SK-N-SH (cell line): ENCODE results near the gene PACSIN1. TPM values are rescaled to one million over a fixed set of nuclear protein-coding genes. Genes with fewer than 3 reads are reported as not detected.

ENCODE experiments used
- CTCF ChIA-PET: fragments of 300-600, 350-600 bp; formaldehyde crosslinking; extraction: SDS; loops from one replicate; lab custom pipeline; 2021; lab: Yijun Ruan, JAX
- POLR2A ChIA-PET: fragments of 350-600 bp; sonication (Branson Sonifier 250); formaldehyde crosslinking; extraction: SDS; loops from one replicate; lab custom pipeline; 2020; ENCODE audit warnings: antibody characterized with exemption, inconsistent platforms; lab: Yijun Ruan, JAX
- DNase-seq: peaks from one replicate; pipeline ENCODE4 v3.0.0; 2012
- H2AFZ ChIP-seq: fragments of 200-600 bp; sonication (generic); 2 replicates; pipeline ENCODE4 v1.8.1; 2016; ENCODE audit warnings: antibody characterized with exemption, mild to moderate bottlenecking, low read depth
- H3F3A ChIP-seq: fragments of 200-600 bp; sonication (generic); replicated peaks from 2 replicates; pipeline ENCODE3; 2016; ENCODE audit warnings: antibody characterized with exemption, mild to moderate bottlenecking; ENCODE audit not compliant: insufficient read depth
- H3K27ac ChIP-seq, 2 experiments: fragments of 200-500 bp in 1 of 2; fragments of 200-600 bp in 1 of 2; sonication (Bioruptor generic) in 1 of 2; sonication (generic), shearing (Covaris generic) in 1 of 2; 2 replicates each; pipeline versions ENCODE4 v1.5.1 to v1.6.1; 2014 to 2016; ENCODE audit warnings: low read depth in 2 of 2, inconsistent platforms in 1 of 2, low read length in 1 of 2, mild to moderate bottlenecking in 1 of 2, mixed read lengths in 1 of 2
- H3K27me3 ChIP-seq: fragments of 200-600 bp; sonication (generic), shearing (Covaris generic); 2 replicates; pipeline ENCODE4 v1.6.1; 2016; ENCODE audit warnings: mixed run types; ENCODE audit not compliant: insufficient read depth
- H3K36me3 ChIP-seq, 2 experiments: fragments of 200-500 bp in 1 of 2; fragments of 200-600 bp in 1 of 2; sonication (Bioruptor generic) in 1 of 2; sonication (generic) in 1 of 2; replicated peaks in 1 of 2; 2 replicates each; pipeline versions ENCODE3 to v1.5.1; 2014 to 2016; ENCODE audit warnings: low read length in 1 of 2, mild to moderate bottlenecking in 1 of 2; ENCODE audit not compliant: insufficient read depth in 2 of 2, control insufficient read depth in 1 of 2
- H3K4me1 ChIP-seq, 2 experiments: fragments of 200-500 bp in 1 of 2; fragments of 200-600 bp in 1 of 2; sonication (Bioruptor generic) in 1 of 2; sonication (generic), shearing (Covaris generic) in 1 of 2; 2 replicates each; pipeline versions ENCODE4 v1.5.1 to v1.6.1; 2014 to 2016; ENCODE audit warnings: low read depth in 1 of 2, low read length in 1 of 2, mixed run types in 1 of 2; ENCODE audit not compliant: insufficient read depth in 2 of 2, control insufficient read depth in 1 of 2
- H3K4me2 ChIP-seq: fragments of 200-600 bp; sonication (generic), shearing (Covaris generic); 2 replicates; pipeline ENCODE4 v1.6.1; 2017; ENCODE audit warnings: mixed run types
- H3K4me3 ChIP-seq, 2 experiments: fragments of 200-500 bp in 1 of 2; fragments of 200-600 bp in 1 of 2; sonication (Bioruptor generic) in 1 of 2; sonication (generic), shearing (Covaris generic) in 1 of 2; 2 replicates each; pipeline versions ENCODE4 v1.5.1 to v1.8.1; 2014 to 2016; ENCODE audit warnings: low read depth in 2 of 2, inconsistent platforms in 1 of 2, low read length in 1 of 2, mild to moderate bottlenecking in 1 of 2, mixed read lengths in 1 of 2, moderate library complexity in 1 of 2
- H3K79me2 ChIP-seq: fragments of 200-600 bp; sonication (generic); 2 replicates; pipeline ENCODE4 v1.8.1; 2017; ENCODE audit warnings: mild to moderate bottlenecking; ENCODE audit not compliant: insufficient read depth
- H3K9ac ChIP-seq: fragments of 200-600 bp; sonication (generic); 2 replicates; pipeline ENCODE4 v1.6.1; 2017; ENCODE audit warnings: mixed run types
- H3K9me2 ChIP-seq: fragments of 200-600 bp; sonication (generic); 2 replicates; pipeline ENCODE4 v1.6.1; 2017; ENCODE audit warnings: mixed run types
- H3K9me3 ChIP-seq: fragments of 200-600 bp; sonication (generic); 2 replicates; pipeline ENCODE4 v1.6.1; 2017; ENCODE audit warnings: mixed run types, mild to moderate bottlenecking, moderate library complexity
- H4K20me1 ChIP-seq: fragments of 200-600 bp; sonication (generic); 2 replicates; pipeline ENCODE4 v1.6.1; 2017; ENCODE audit warnings: mild to moderate bottlenecking, mixed run types; ENCODE audit not compliant: insufficient read depth
- CHD2 ChIP-seq: fragments of 150-350 bp; IDR thresholded peaks from 2 replicates; pipeline ENCODE4 v1.6.1; 2018; ENCODE audit warnings: low read length; ENCODE audit not compliant: partially characterized antibody
- ELF1 ChIP-seq: IDR thresholded peaks from 2 replicates; pipeline ENCODE4 v1.4.0; 2012
- EZH2phosphoT487 ChIP-seq: fragments of 200-600 bp; sonication (generic); IDR thresholded peaks from 2 replicates; pipeline ENCODE4 v1.6.1; 2017; ENCODE audit warnings: low read depth, mixed run types, mild to moderate bottlenecking, antibody characterized with exemption, moderate library complexity, borderline replicate concordance
- FOSL2 ChIP-seq: IDR thresholded peaks from 2 replicates; pipeline ENCODE4 v1.4.0; 2012; ENCODE audit warnings: low read depth, mild to moderate bottlenecking, moderate library complexity, borderline replicate concordance
- FOXJ3 ChIP-seq: sonication (generic); formaldehyde crosslinking; IDR thresholded peaks from 2 replicates; pipeline ENCODE4 v1.5.1; 2020; ENCODE audit warnings: mild to moderate bottlenecking, missing genetic modification reagents
- FOXM1 ChIP-seq: IDR thresholded peaks from 2 replicates; pipeline ENCODE4 v1.4.0; 2012; ENCODE audit warnings: low read depth, mild to moderate bottlenecking
- GATA2 ChIP-seq: sonication (generic); formaldehyde crosslinking; IDR thresholded peaks from 2 replicates; pipeline ENCODE4 v1.5.0; 2020; ENCODE audit warnings: mild to moderate bottlenecking, missing genetic modification reagents
- JUND ChIP-seq: IDR thresholded peaks from 2 replicates; pipeline ENCODE4 v1.4.0; 2012
- MEF2A ChIP-seq: IDR thresholded peaks from 2 replicates; pipeline ENCODE4 v1.4.0; 2012; ENCODE audit warnings: low read depth, borderline replicate concordance
- POLR2AphosphoS5 ChIP-seq: IDR thresholded peaks from 2 replicates; pipeline ENCODE4 v1.6.1; 2012; ENCODE audit warnings: low read depth, low read length
- RAD21 ChIP-seq: IDR thresholded peaks from 2 replicates; pipeline ENCODE4 v1.6.1; 2012; ENCODE audit warnings: mild to moderate bottlenecking, low read length
- RXRA ChIP-seq: IDR thresholded peaks from 2 replicates; pipeline ENCODE4 v1.4.0; 2012; ENCODE audit warnings: low read depth, mild to moderate bottlenecking, borderline replicate concordance
- SIN3A ChIP-seq: IDR thresholded peaks from 2 replicates; pipeline ENCODE4 v1.6.1; 2012; ENCODE audit warnings: low read depth, mild to moderate bottlenecking, low read length, moderate library complexity, borderline replicate concordance
- SMC3 ChIP-seq: IDR thresholded peaks from 2 replicates; pipeline ENCODE4 v1.6.1; 2012; ENCODE audit warnings: low read depth, low read length, improper control_type of control experiment
- TAF1 ChIP-seq: IDR thresholded peaks from 2 replicates; pipeline ENCODE4 v1.6.1; 2012; ENCODE audit warnings: low read depth, mild to moderate bottlenecking, low read length, moderate library complexity, borderline replicate concordance
- TCF12 ChIP-seq: IDR thresholded peaks from 2 replicates; pipeline ENCODE4 v1.4.0; 2012
- WGBS: methylation state at CpG from one replicate; pipeline ENCODE4 v1.1.6; 2017; ENCODE audit warnings: low lambda C conversion rate; 5-methylcytosine and 5-hydroxymethylcytosine counted together
- polyA plus RNA-seq, 3 experiments: library from polyadenylated mRNA; depleted of rRNA; stranded (reverse); fragments of >200 nt; gene quantifications; 2 replicates each; pipeline ENCODE4 v1.2.3, GENCODE V29; 2012
- TF ChIP-seq, protein P1 (sequence below): fragments of 200-600 bp; sonication (generic); IDR thresholded peaks from 2 replicates; pipeline ENCODE4 v1.6.1; 2017; ENCODE audit warnings: antibody characterized with exemption, mild to moderate bottlenecking, moderate library complexity
- TF ChIP-seq, protein P2 (sequence below): IDR thresholded peaks from 2 replicates; pipeline ENCODE4; 2012
- TF ChIP-seq, protein P3 (sequence below): IDR thresholded peaks from 2 replicates; pipeline ENCODE4 v1.4.0; 2012; ENCODE audit warnings: low read depth, borderline replicate concordance
- TF ChIP-seq, protein P4 (sequence below): fragments of 150-350 bp; IDR thresholded peaks from 2 replicates; pipeline ENCODE4 v1.6.1; 2016; ENCODE audit warnings: mild to moderate bottlenecking, low read depth, low read length
- TF ChIP-seq, protein P5 (sequence below): fragments of 150-350 bp; IDR thresholded peaks from 2 replicates; pipeline ENCODE4 v1.6.1; 2017; ENCODE audit warnings: antibody characterized with exemption, low read length, low read depth, borderline replicate concordance

PACSIN1 gene
- polyA plus RNA-seq, 1 of the 3 experiments (the other 2 are of a cell fraction): 0.05 TPM

DNA sequence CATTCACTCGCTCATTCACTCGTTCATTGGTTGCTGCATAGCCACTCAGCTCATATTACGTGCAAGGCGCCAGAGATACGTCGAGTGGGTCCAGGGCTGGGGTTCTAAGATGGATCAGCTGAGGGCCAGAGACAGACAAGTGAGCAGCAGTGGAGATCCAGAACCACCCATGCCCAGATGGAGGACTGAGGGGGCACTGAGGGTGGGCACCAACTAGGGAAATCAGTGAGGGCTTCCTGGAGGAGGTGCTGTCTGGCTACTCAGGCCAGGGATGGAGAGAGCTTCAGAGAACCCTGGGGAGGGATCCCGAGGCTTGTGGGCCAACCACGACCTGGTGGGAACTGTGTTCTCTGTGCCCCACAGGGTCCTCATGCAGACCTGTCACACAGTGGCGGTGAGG is 90.6 kb downstream of the PACSIN1 start:
- TF ChIP-seq, protein P1, sequence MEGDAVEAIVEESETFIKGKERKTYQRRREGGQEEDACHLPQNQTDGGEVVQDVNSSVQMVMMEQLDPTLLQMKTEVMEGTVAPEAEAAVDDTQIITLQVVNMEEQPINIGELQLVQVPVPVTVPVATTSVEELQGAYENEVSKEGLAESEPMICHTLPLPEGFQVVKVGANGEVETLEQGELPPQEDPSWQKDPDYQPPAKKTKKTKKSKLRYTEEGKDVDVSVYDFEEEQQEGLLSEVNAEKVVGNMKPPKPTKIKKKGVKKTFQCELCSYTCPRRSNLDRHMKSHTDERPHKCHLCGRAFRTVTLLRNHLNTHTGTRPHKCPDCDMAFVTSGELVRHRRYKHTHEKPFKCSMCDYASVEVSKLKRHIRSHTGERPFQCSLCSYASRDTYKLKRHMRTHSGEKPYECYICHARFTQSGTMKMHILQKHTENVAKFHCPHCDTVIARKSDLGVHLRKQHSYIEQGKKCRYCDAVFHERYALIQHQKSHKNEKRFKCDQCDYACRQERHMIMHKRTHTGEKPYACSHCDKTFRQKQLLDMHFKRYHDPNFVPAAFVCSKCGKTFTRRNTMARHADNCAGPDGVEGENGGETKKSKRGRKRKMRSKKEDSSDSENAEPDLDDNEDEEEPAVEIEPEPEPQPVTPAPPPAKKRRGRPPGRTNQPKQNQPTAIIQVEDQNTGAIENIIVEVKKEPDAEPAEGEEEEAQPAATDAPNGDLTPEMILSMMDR: no peak
- TF ChIP-seq, protein P2, sequence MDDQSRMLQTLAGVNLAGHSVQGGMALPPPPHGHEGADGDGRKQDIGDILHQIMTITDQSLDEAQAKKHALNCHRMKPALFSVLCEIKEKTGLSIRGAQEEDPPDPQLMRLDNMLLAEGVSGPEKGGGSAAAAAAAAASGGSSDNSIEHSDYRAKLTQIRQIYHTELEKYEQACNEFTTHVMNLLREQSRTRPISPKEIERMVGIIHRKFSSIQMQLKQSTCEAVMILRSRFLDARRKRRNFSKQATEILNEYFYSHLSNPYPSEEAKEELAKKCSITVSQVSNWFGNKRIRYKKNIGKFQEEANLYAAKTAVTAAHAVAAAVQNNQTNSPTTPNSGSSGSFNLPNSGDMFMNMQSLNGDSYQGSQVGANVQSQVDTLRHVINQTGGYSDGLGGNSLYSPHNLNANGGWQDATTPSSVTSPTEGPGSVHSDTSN: no peak
- TF ChIP-seq FOXJ3: no peak
- TF ChIP-seq EZH2phosphoT487: no peak
- TF ChIP-seq GATA2 (CRISPR knock-in tag): no peak
- no peak for TF ChIP-seq TAF1
- no peak for TF ChIP-seq TCF12
- TF ChIP-seq SIN3A: no peak
- no peak for TF ChIP-seq FOXM1
- H3F3A ChIP-seq: no peaks in the 10 kb centered on the region
- no peaks in the 10 kb centered on the region for H3K36me3 ChIP-seq
- H2AFZ ChIP-seq: no peak overlapping the region
- H3K9me2 ChIP-seq: no peaks in the 10 kb centered on the region
- H3K27ac ChIP-seq: no peak overlapping the region
- WGBS: 86% methylated on average over 7 of the region's 9 CpGs
- H3K4me1 ChIP-seq: no peaks in the 10 kb centered on the region; a peak in 1 of 4 replicates
- no peak overlapping the region for H3K4me2 ChIP-seq
- no peaks in the 10 kb centered on the region for H4K20me1 ChIP-seq
- CTCF ChIA-PET: interaction anchor here (1.0 kb wide), 1 partner anchor 96 kb away, joined by 3 read pairs; no protein-coding TSS in a partner anchor
- no peaks in the 10 kb centered on the region for H3K27me3 ChIP-seq
- DNase-seq: no peak
- no peaks in the 10 kb centered on the region for H3K79me2 ChIP-seq
- no peak overlapping the region for H3K9ac ChIP-seq
- no peaks in the 10 kb centered on the region for H3K9me3 ChIP-seq
- POLR2A ChIA-PET: no interaction called here
- no peak overlapping the region for H3K4me3 ChIP-seq

DNA sequence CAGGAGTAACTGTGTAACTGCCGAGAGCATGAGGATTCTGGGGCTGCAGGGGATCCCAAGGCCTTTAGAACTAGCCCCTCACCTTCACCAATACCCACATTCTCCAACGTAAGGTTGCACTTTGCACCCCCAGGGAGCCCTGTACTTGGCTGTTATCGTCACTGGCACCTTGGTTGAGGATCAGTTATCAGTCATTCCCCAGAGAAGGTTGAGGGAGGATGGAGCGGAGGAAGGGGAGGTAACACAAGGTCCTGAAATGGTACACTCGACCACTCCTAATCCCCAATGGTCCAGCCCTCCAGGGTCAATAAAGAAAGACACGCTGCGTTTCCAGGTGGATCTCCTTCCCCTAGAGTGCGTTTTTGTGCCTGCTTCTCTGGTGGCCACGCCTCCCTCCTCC is 91.4 kb downstream of the PACSIN1 start:
- H4K20me1 ChIP-seq: no peaks in the 10 kb centered on the region
- no peak for DNase-seq
- no peaks in the 10 kb centered on the region for H3F3A ChIP-seq
- H2AFZ ChIP-seq: no peak overlapping the region
- ChIA-PET POLR2A (no interaction called here), CTCF (interaction anchor here (0.6 to 2.4 kb wide), 4 partner anchors 27 to 98 kb away, joined by 3 to 10 read pairs (median 4); no protein-coding TSS in a partner anchor)
- no peak overlapping the region for H3K27ac ChIP-seq
- no peaks in the 10 kb centered on the region for H3K36me3 ChIP-seq
- no peaks in the 10 kb centered on the region for H3K27me3 ChIP-seq
- no peaks in the 10 kb centered on the region for H3K79me2 ChIP-seq
- H3K9me3 ChIP-seq: no peaks in the 10 kb centered on the region
- no peak overlapping the region for H3K4me3 ChIP-seq
- H3K4me1 ChIP-seq: no peaks in the 10 kb centered on the region; a peak in 1 of 4 replicates
- H3K9me2 ChIP-seq: no peaks in the 10 kb centered on the region
- 87% methylated on average over 9 of the region's 9 CpGs for WGBS
- no peak overlapping the region for H3K9ac ChIP-seq
- H3K4me2 ChIP-seq: no peak overlapping the region
- no peak for TF ChIP-seq MEF2A
- no peak for TF ChIP-seq SMC3
- no peak for TF ChIP-seq FOSL2
- TF ChIP-seq CHD2: no peak
- TF ChIP-seq ELF1: no peak
- TF ChIP-seq RAD21: no peak
- TF ChIP-seq RXRA: no peak
- no peak for TF ChIP-seq TCF12
- TF ChIP-seq, protein P3, sequence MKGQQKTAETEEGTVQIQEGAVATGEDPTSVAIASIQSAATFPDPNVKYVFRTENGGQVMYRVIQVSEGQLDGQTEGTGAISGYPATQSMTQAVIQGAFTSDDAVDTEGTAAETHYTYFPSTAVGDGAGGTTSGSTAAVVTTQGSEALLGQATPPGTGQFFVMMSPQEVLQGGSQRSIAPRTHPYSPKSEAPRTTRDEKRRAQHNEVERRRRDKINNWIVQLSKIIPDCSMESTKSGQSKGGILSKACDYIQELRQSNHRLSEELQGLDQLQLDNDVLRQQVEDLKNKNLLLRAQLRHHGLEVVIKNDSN: no peak
- TF ChIP-seq, protein P1: no peak
- no peak for TF ChIP-seq SIN3A
- TF ChIP-seq GATA2 (CRISPR knock-in tag): no peak
- no peak for TF ChIP-seq JUND
- no peak for TF ChIP-seq POLR2AphosphoS5
- TF ChIP-seq, protein P4, sequence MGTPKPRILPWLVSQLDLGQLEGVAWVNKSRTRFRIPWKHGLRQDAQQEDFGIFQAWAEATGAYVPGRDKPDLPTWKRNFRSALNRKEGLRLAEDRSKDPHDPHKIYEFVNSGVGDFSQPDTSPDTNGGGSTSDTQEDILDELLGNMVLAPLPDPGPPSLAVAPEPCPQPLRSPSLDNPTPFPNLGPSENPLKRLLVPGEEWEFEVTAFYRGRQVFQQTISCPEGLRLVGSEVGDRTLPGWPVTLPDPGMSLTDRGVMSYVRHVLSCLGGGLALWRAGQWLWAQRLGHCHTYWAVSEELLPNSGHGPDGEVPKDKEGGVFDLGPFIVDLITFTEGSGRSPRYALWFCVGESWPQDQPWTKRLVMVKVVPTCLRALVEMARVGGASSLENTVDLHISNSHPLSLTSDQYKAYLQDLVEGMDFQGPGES: no peak
- TF ChIP-seq, protein P5, sequence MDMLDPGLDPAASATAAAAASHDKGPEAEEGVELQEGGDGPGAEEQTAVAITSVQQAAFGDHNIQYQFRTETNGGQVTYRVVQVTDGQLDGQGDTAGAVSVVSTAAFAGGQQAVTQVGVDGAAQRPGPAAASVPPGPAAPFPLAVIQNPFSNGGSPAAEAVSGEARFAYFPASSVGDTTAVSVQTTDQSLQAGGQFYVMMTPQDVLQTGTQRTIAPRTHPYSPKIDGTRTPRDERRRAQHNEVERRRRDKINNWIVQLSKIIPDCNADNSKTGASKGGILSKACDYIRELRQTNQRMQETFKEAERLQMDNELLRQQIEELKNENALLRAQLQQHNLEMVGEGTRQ: no peak
